ENCODE results near the gene FIGN.

Gene FIGN

GRCh38 chr2:163625632-163626031 lies 110.2 kb downstream of the FIGN start:
- no peak for TF ChIP-seq CTCF (IDR thresholded peaks at IDR 0.05; ENCODE audit: low read depth, low read length)
- no peak overlapping the region for H3K4me3 ChIP-seq (ENCODE audit: low read depth, low read length)

GRCh38 chr2:163621445-163622004 lies 114.3 kb downstream of the FIGN start:
- no peak for TF ChIP-seq CTCF (IDR thresholded peaks at IDR 0.05; ENCODE audit: low read depth, low read length)
- no peak overlapping the region for H3K4me3 ChIP-seq (ENCODE audit: low read depth, low read length)

GRCh38 chr2:163617517-163617916 lies 118.3 kb downstream of the FIGN start:
- no peak overlapping the region for H3K4me3 ChIP-seq (ENCODE audit: low read depth, low read length)
- no peak for TF ChIP-seq CTCF (IDR thresholded peaks at IDR 0.05; ENCODE audit: low read depth, low read length)

DNA sequence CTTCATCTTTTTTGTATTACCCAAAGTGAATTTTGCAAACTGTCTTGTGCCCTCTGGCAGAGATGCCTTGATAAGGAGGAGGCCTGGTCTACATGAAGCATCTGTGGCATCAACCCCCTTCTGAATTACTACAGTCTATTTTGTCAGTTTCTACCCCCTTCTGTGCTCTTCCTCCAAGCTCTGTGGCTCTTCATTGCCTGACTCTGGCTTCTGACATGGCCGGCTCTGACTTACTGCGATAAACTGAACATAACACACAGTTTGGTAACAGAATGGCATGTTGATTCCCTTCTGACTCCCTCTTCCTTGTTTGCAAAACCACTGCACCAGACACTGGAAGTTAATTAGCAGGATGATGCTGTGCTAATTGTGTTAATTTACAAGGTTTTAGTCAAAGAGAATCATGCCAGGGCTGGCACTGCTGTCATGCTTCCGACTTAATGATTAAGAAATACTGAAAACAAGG lies 122.5 kb downstream of the FIGN start:
- TF ChIP-seq CTCF (IDR thresholded peaks at IDR 0.05; ENCODE audit: low read depth, low read length), result no peak
- H3K4me3 ChIP-seq (ENCODE audit: low read depth, low read length), result no peak overlapping the region

- no peak overlapping the region for H3K4me3 ChIP-seq (ENCODE audit: low read depth, low read length)
- no peak for TF ChIP-seq CTCF (IDR thresholded peaks at IDR 0.05; ENCODE audit: low read depth, low read length)
Measured at GRCh38 chr2:163612332-163612731, 123.5 kb downstream of the FIGN start.

- TF ChIP-seq CTCF (IDR thresholded peaks at IDR 0.05; ENCODE audit: low read depth, low read length), result no peak
- no peak overlapping the region for H3K4me3 ChIP-seq (ENCODE audit: low read depth, low read length)
Measured at GRCh38 chr2:163611557-163611906, 124.3 kb downstream of the FIGN start.

DNA sequence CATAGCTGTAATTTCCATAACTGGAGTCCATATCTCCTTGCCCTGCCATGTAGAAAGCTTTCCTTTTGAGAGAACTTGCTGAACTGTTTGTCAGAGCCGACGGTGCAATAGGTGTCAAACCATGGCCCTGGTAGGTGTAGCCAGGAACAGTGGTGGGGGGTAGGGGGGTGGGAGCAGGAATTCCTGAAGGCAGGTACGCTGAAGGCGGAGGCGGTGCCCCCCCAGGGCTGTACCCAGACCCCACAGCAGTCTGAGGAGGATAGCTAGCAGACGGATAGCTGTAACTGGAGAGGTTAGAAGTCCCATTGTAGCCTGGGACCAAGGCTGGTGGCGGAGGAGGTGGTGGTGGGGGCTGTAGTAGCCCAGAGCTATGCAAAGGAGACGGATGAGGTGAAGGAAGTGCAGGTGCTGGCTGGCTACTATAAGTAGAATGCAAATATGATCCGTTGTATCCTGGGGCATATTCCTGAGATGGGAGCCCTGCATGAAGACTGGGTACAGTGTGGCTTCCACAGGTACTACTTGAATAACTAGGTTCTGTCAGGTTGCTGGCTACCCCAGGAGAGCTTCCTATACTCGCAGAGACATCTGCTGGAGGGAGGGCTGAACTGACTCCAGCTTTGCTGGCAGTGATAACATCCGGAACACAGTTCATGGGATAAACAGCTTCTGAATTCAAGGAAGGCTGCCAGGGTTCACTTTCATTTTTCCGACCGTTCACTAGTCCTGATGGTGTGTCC lies 124.8 kb downstream of the FIGN start:
- TF ChIP-seq CTCF (IDR thresholded peaks at IDR 0.05; ENCODE audit: low read depth, low read length), result no peak
- H3K4me3 ChIP-seq (ENCODE audit: low read depth, low read length), result no peak overlapping the region

Data from WI38 (cell line).